A673 (cell line): ENCODE data around the gene CERK. TPM values are rescaled to one million over a fixed set of nuclear protein-coding genes. Genes with fewer than 3 reads are reported as not detected.
"Not testable (repeated sequence)": the region's sequence is repeated elsewhere in the genome, so short reads cannot be mapped to it uniquely, and the experiment has no call there.

Source experiments
- BruUV-seq: library from RNA; stranded (reverse); fragments of 400-500 nt; replicated peaks from 2 replicates; lab custom pipeline; 2021; lab: Mats Ljungman, UMichigan
- CTCF ChIA-PET: fragments of 300-600 bp; sonication (Branson Sonifier 250); formaldehyde crosslinking; loops from one replicate; lab custom pipeline; 2022; ENCODE audit warnings: antibody characterized with exemption; lab: Charles Lee
- POLR2A ChIA-PET: fragments of 300-600 bp; sonication (Branson Sonifier 250); formaldehyde crosslinking; loops from one replicate; lab custom pipeline; 2022; ENCODE audit warnings: antibody characterized with exemption; ENCODE audit not compliant: low non-redundant PET; lab: Charles Lee
- DNase-seq: peaks from one replicate; pipeline ENCODE4 v3.0.0-alpha.2; 2015; ENCODE audit warnings: low spot score
- H3K27ac ChIP-seq: fragments of 200-600 bp; sonication (generic); 2 replicates; pipeline ENCODE4 v1.5.1; 2016; ENCODE audit warnings: mixed run types, low read depth, mild to moderate bottlenecking, mixed read lengths, antibody characterized with exemption, low read length; ENCODE audit not compliant: poor library complexity, severe bottlenecking
- H3K27me3 ChIP-seq: fragments of 200-600 bp; sonication (generic); replicated peaks from 2 replicates; pipeline ENCODE4 v1.6.1; 2017; ENCODE audit warnings: mixed run types, low read depth, mild to moderate bottlenecking, mixed read lengths, antibody characterized with exemption, low read length; ENCODE audit not compliant: insufficient read depth, poor library complexity
- H3K36me3 ChIP-seq: fragments of 200-600 bp; sonication (generic); 2 replicates; pipeline ENCODE4 v1.6.1; 2016; ENCODE audit warnings: mixed run types, mild to moderate bottlenecking, mixed read lengths, antibody characterized with exemption, low read length; ENCODE audit not compliant: insufficient read depth, poor library complexity, severe bottlenecking
- H3K4me1 ChIP-seq: fragments of 200-600 bp; sonication (generic); 2 replicates; pipeline ENCODE4 v1.6.1; 2017; ENCODE audit warnings: mixed run types, mild to moderate bottlenecking, mixed read lengths, antibody characterized with exemption, low read length; ENCODE audit not compliant: insufficient read depth, poor library complexity, severe bottlenecking
- H3K4me3 ChIP-seq: fragments of 200-600 bp; sonication (generic); 2 replicates; pipeline ENCODE4 v1.5.1; 2016; ENCODE audit warnings: low read depth, mixed run types, mild to moderate bottlenecking, mixed read lengths, low read length; ENCODE audit not compliant: poor library complexity, severe bottlenecking
- H3K9me3 ChIP-seq: fragments of 200-600 bp; sonication (generic); 2 replicates; pipeline ENCODE4 v1.6.1; 2016; ENCODE audit warnings: mixed run types, low read depth, mild to moderate bottlenecking, mixed read lengths, antibody characterized with exemption, low read length; ENCODE audit not compliant: poor library complexity, severe bottlenecking
- EZH2 ChIP-seq: fragments of 200-600 bp; sonication (generic); IDR thresholded peaks from 2 replicates; pipeline ENCODE4 v1.6.1; 2017; ENCODE audit warnings: borderline replicate concordance, low read depth, mild to moderate bottlenecking, mixed read lengths, antibody characterized with exemption, low read length; ENCODE audit not compliant: poor library complexity, severe bottlenecking
- intact Hi-C: fragments of 100-400 bp; cut with micrococcal nuclease; formaldehyde crosslinking; loops from one replicate; pipeline ENCODE4 v1.10.0; 2022; ENCODE audit not compliant: unreplicated experiment
- total RNA-seq: library from RNA; stranded (reverse); gene quantifications from 2 replicates; pipeline ENCODE4 v1.2.3, GENCODE V29; 2021
- TF ChIP-seq, protein P1 (sequence below): fragments of 300-800, 200-600 bp; sonication (generic); conservative IDR thresholded peaks from 2 replicates; pipeline ENCODE4 v1.5.1; 2017; ENCODE audit warnings: low read depth, mild to moderate bottlenecking, antibody characterized with exemption, low read length, moderate library complexity, mixed read lengths

Gene CERK
- total RNA-seq, 1 experiment from 2014 or later: 58.8 TPM

DNA sequence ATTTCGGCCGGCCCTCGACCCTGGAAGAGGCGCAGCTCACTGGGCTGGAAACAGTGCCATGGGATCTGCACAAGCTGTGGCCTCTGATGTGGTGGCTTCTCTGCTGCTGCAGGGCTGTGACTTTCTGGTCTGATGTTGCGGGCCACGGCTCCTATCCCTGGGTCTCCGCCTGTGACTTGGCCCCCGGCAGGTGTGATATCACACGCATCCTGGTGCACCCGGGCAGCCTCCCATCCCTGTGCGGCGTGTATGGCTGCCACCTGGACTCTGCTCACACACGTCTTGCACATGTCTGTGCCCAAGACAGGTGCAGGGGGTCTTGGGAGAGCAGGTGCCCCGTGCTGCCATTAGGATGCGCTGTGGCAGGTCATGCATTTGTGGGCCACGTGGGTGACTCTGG, 86.7 kb downstream of the CERK start:
- Histone ChIP-seq H3K36me3 (no peaks in the 10 kb centered on the region), H3K27me3 (no peaks in the 10 kb centered on the region), H3K4me3 (no peak overlapping the region), H3K9me3 (no peaks in the 10 kb centered on the region), H3K27ac (no peak overlapping the region), H3K4me1 (no peaks in the 10 kb centered on the region)
- intact Hi-C loops: no loop called here
- no peak for TF ChIP-seq EZH2
- TF ChIP-seq, protein P1, sequence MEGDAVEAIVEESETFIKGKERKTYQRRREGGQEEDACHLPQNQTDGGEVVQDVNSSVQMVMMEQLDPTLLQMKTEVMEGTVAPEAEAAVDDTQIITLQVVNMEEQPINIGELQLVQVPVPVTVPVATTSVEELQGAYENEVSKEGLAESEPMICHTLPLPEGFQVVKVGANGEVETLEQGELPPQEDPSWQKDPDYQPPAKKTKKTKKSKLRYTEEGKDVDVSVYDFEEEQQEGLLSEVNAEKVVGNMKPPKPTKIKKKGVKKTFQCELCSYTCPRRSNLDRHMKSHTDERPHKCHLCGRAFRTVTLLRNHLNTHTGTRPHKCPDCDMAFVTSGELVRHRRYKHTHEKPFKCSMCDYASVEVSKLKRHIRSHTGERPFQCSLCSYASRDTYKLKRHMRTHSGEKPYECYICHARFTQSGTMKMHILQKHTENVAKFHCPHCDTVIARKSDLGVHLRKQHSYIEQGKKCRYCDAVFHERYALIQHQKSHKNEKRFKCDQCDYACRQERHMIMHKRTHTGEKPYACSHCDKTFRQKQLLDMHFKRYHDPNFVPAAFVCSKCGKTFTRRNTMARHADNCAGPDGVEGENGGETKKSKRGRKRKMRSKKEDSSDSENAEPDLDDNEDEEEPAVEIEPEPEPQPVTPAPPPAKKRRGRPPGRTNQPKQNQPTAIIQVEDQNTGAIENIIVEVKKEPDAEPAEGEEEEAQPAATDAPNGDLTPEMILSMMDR: no peak
- ChIA-PET POLR2A (no interaction called here), CTCF (no interaction called here)
- no peak for DNase-seq
- BruUV-seq: no TSS peak

- H3K27me3 ChIP-seq: no peaks in the 10 kb centered on the region
- CTCF ChIA-PET: no interaction called here
- POLR2A ChIA-PET: no interaction called here
- TF ChIP-seq, protein P1: no peak
- no peak for TF ChIP-seq EZH2
- intact Hi-C loops: no loop called here
- no peaks in the 10 kb centered on the region for H3K36me3 ChIP-seq
- no peak overlapping the region for H3K4me3 ChIP-seq
- DNase-seq: no peak
- no TSS peak for BruUV-seq
- H3K9me3 ChIP-seq: no peaks in the 10 kb centered on the region
- H3K27ac ChIP-seq: no peak overlapping the region
- H3K4me1 ChIP-seq: no peaks in the 10 kb centered on the region
Observed at GRCh38 chr22:46650078-46650810, 87.8 kb downstream of the CERK start.

GRCh38 chr22:46649141-46650077, 88.6 kb downstream of the CERK start:
- BruUV-seq: no TSS peak
- Histone ChIP-seq H3K4me1 (no peaks in the 10 kb centered on the region), H3K27me3 (no peaks in the 10 kb centered on the region), H3K4me3 (no peak overlapping the region), H3K27ac (no peak overlapping the region), H3K36me3 (no peaks in the 10 kb centered on the region), H3K9me3 (no peaks in the 10 kb centered on the region)
- TF ChIP-seq, protein P1: no peak
- no peak for TF ChIP-seq EZH2
- ChIA-PET CTCF (no interaction called here), POLR2A (no interaction called here)
- DNase-seq: no peak
- intact Hi-C loops: no loop called here

DNA sequence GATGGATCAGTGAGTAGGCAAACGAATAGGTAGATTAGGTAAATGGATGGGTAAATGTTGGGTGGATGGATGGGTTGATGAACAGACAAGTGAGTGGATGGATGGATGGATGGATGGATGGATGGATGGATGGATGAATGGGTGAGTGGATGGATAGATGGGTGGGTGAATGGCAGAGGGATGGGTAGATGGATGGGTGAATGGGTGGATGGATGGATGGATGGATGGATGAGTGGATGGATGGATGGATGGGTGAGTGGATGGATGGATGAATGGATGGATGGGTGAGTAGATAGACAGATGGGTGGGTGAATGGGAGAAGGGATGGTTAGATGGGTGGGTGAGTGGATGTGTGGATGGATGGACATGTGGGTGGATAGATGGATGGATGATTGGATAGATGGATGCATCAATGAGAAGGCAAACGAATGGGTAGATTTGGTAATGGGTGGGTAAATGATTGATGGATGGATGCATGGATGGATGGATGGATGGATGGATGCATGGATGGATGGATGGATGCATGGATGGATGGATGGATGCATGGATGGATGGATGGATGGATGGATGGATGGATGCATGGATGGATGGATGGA, 89.7 kb downstream of the CERK start:
- H3K36me3 ChIP-seq, H3K9me3 ChIP-seq, H3K27ac ChIP-seq, intact Hi-C loops, H3K4me1 ChIP-seq, H3K4me3 ChIP-seq, DNase-seq, CTCF ChIA-PET, H3K27me3 ChIP-seq, POLR2A ChIA-PET, BruUV-seq: not testable (repeated sequence)
